Psoas muscle (tissue), 8 donors: ENCODE data around the gene MAP3K5. TPM values are rescaled to one million over a fixed set of nuclear protein-coding genes. Genes with fewer than 3 reads are reported as not detected.
"Not testable (repeated sequence)": the region's sequence is repeated elsewhere in the genome, so short reads cannot be mapped to it uniquely, and the experiment has no call there.

Source experiments
- ATAC-seq, 4 donors: fragments of 200-7000 bp; cut with Tn5 transposase; one replicate each; pipeline ENCODE4 v1.9.1; 2020; ENCODE audit warnings: moderate library complexity in 3 of 4, mild to moderate bottlenecking in 2 of 4
- DNase-seq, 2 donors: peaks; one replicate each; pipeline ENCODE4 v3.0.0-alpha.2; 2020
- H3K27ac ChIP-seq: fragments of 200-600 bp; one replicate; pipeline ENCODE4 v1.8.0; 2022
- H3K27me3 ChIP-seq, 3 donors: fragments of 200-600 bp in 1 of 3; one replicate each; pipeline versions ENCODE4 v1.6.1 to v1.8.0; 2013 to 2022; ENCODE audit warnings: low read length in 2 of 3, mild to moderate bottlenecking in 2 of 3, moderate library complexity in 1 of 3; ENCODE audit not compliant: insufficient read depth in 3 of 3
- H3K36me3 ChIP-seq, 2 donors: fragments of 200-600 bp in 1 of 2; one replicate each; pipeline versions ENCODE4 v1.6.1 to v1.8.0; 2013 to 2022; ENCODE audit warnings: low read depth in 1 of 2, mild to moderate bottlenecking in 1 of 2, moderate library complexity in 1 of 2; ENCODE audit not compliant: insufficient read depth in 1 of 2
- H3K4me1 ChIP-seq: fragments of 200-600 bp; one replicate; pipeline ENCODE4 v1.8.0; 2022
- H3K4me3 ChIP-seq: fragments of 200-600 bp; one replicate; pipeline ENCODE4 v1.8.0; 2022; ENCODE audit warnings: mild to moderate bottlenecking
- H3K9me3 ChIP-seq: fragments of 200-600 bp; one replicate; pipeline ENCODE4 v1.8.0; 2022
- WGBS, 3 donors: extraction: QIAGEN DNeasy Blood & Tissue Kit; methylation state at CpG; one replicate each; pipeline versions ENCODE4 v1.1.6 to v1.1.7; 2013; 5-methylcytosine and 5-hydroxymethylcytosine counted together
- intact Hi-C, 2 donors: fragments of 100-400 bp; cut with DNase I; formaldehyde crosslinking; loops; one replicate each; pipeline versions ENCODE4 v1.11.0 to v1.14.2; 2022
- polyA plus RNA-seq, 3 donors: library from polyadenylated mRNA; stranded (reverse); fragments of 200-250 nt; gene quantifications; one replicate each; pipeline ENCODE4 v1.2.3, GENCODE V29; 2013
- total RNA-seq, 4 donors: library from RNA; stranded (reverse); fragmentation: NEBNext Ultra II Directional in 2 of 4; extraction: Animal tissue kit (Norgen Biotek cat#: 25700) in 2 of 4; gene quantifications; one replicate each; pipeline versions ENCODE4 v1.2.1 to v1.2.4, GENCODE V29; 2021 to 2023
- TF ChIP-seq, protein P1 (sequence below): fragments of 200-600 bp; IDR thresholded peaks from one replicate; pipeline ENCODE4 v1.8.0; 2022; ENCODE audit warnings: antibody characterized with exemption
- donor health status: healthy with polysubstance abuse.
- donor health status: DM: no; HTN: no; CAD: no; lungs with moderate emphysema.
- donor health status: Bipolar disorder and iron deficiency.
- donor health status: healthy.
- donor health status: DM: yes; HTN: yes; CAD: no.
- donor health status: DM: no; HTN: no; CAD: no.
- donor health status: DM: no; HTN: no; CAD: no.
- donor health status: DM: yes; HTN: yes; CAD: no.

Gene MAP3K5
- total and polyA plus RNA-seq, 7 donors = 0.91 to 8.3 (median 3.8) TPM

GRCh38 chr6:136591617-136592016 is 200.7 kb downstream of the MAP3K5 start:
- Histone ChIP-seq H3K4me1 (peaks cover 12% of the 10 kb centered on the region), H3K4me3 (no peak overlapping the region), H3K27ac (no peak overlapping the region), H3K9me3 (no peaks in the 10 kb centered on the region), H3K27me3 (no peaks in the 10 kb centered on the region), H3K36me3 (peaks cover 0 to 30% of the 10 kb centered on the region in 2 donors)
- ATAC-seq = no peak
- intact Hi-C loops = no loop called here
- TF ChIP-seq, protein P1, sequence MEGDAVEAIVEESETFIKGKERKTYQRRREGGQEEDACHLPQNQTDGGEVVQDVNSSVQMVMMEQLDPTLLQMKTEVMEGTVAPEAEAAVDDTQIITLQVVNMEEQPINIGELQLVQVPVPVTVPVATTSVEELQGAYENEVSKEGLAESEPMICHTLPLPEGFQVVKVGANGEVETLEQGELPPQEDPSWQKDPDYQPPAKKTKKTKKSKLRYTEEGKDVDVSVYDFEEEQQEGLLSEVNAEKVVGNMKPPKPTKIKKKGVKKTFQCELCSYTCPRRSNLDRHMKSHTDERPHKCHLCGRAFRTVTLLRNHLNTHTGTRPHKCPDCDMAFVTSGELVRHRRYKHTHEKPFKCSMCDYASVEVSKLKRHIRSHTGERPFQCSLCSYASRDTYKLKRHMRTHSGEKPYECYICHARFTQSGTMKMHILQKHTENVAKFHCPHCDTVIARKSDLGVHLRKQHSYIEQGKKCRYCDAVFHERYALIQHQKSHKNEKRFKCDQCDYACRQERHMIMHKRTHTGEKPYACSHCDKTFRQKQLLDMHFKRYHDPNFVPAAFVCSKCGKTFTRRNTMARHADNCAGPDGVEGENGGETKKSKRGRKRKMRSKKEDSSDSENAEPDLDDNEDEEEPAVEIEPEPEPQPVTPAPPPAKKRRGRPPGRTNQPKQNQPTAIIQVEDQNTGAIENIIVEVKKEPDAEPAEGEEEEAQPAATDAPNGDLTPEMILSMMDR = no peak
- DNase-seq = no peak
- WGBS, 3 donors = 64 to 81% (median 72%) methylated on average over 1 of the region's 1 CpG

DNA sequence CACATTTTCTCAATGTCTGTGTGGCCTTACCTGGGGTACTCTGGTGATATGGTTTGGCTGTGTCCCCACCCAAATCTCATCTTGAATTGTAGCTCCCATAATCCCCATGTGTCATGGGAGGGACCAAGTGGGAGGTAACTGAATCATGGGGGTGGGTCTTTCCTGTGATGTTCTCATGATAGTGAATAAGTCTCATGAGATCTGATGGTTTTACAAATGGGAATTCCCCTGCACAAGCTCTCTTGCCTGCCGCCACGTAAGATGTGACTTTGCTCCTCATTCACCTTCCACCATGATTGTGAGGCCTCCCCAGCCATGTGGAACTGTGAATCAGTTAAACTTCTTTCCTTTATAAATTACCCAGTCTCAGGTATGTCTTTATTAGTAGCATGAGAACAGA is 201.4 kb downstream of the MAP3K5 start:
- DNase-seq, H3K4me3 ChIP-seq, H3K27ac ChIP-seq, H3K9me3 ChIP-seq, ATAC-seq, intact Hi-C loops, H3K27me3 ChIP-seq: not testable (repeated sequence)
- Histone ChIP-seq H3K4me1 (peaks cover 20% of the 10 kb centered on the region), H3K36me3 (peaks cover 0 to 30% of the 10 kb centered on the region in 2 donors)
- WGBS, 3 donors = 98 to 100% (median 100%) methylated on average over 2 of the region's 2 CpGs

DNA sequence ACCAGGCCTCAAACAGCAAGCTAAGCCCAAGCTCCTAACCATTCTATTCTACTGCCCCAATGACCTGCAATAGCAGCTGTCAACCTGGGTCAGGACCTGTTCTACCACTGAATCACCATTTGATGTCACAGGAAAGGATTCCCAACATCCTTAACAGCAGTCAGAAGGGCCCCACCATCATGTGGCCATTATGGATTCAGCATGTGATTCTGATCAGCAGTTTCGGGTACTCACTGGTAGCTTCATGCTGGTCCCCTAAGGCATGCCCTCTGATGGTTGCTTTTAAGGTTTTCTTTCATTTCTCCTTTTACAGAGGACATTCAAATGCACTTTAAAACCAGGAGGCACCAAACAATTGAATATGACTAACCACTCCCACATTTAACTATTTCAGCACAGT is 204.8 kb downstream of the MAP3K5 start:
- no peak for DNase-seq
- H3K27me3 ChIP-seq = no peaks in the 10 kb centered on the region
- no peak overlapping the region for H3K4me3 ChIP-seq
- no peaks in the 10 kb centered on the region for H3K9me3 ChIP-seq
- TF ChIP-seq, protein P1 = no peak
- WGBS, 3 donors = 90 to 94% (median 91%) methylated on average over 1 of the region's 1 CpG
- peaks cover 25% of the 10 kb centered on the region for H3K4me1 ChIP-seq
- peak overlapping the region; percentile 78 for H3K27ac ChIP-seq
- peaks cover 0 to 28% of the 10 kb centered on the region in 2 donors for H3K36me3 ChIP-seq
- ATAC-seq = peak in 2 of 4 donors; percentile 44 to 64
- intact Hi-C loops = loop anchor here in 1 of 2 donors (10.0 kb wide), 1 partner anchor 1057 kb away; no protein-coding TSS in a partner anchor

GRCh38 chr6:136586295-136586694 is 206.0 kb downstream of the MAP3K5 start:
- Histone ChIP-seq H3K27me3 (no peaks in the 10 kb centered on the region), H3K36me3 (peaks cover 0 to 16% of the 10 kb centered on the region in 2 donors), H3K9me3 (no peaks in the 10 kb centered on the region), H3K4me1 (peaks cover 25% of the 10 kb centered on the region), H3K27ac (peak overlapping the region; percentile 78), H3K4me3 (no peak overlapping the region)
- intact Hi-C loops = loop anchor here in 1 of 2 donors (10.0 kb wide), 1 partner anchor 1059 kb away; no protein-coding TSS in a partner anchor
- no peak for DNase-seq
- peak; percentile 66 to 92 (median 82) for ATAC-seq
- WGBS, 3 donors = 41 to 55% (median 46%) methylated on average over 4 of the region's 4 CpGs
- TF ChIP-seq, protein P1 = no peak

GRCh38 chr6:136585523-136585922 is 206.8 kb downstream of the MAP3K5 start:
- peaks cover 25% of the 10 kb centered on the region for H3K4me1 ChIP-seq
- H3K27ac ChIP-seq = peak overlapping the region; percentile 78
- H3K9me3 ChIP-seq, H3K4me3 ChIP-seq, H3K27me3 ChIP-seq, DNase-seq: not testable (repeated sequence)
- intact Hi-C loops = loop anchor here in 1 of 2 donors (10.0 kb wide), 1 partner anchor 1059 kb away; no protein-coding TSS in a partner anchor
- peak in 3 of 4 donors; percentile 57 to 72 (median 62) for ATAC-seq
- WGBS, 3 donors = 43 to 81% (median 50%) methylated on average over 2 of the region's 2 CpGs
- H3K36me3 ChIP-seq = peaks cover 0 to 12% of the 10 kb centered on the region in 2 donors

DNA sequence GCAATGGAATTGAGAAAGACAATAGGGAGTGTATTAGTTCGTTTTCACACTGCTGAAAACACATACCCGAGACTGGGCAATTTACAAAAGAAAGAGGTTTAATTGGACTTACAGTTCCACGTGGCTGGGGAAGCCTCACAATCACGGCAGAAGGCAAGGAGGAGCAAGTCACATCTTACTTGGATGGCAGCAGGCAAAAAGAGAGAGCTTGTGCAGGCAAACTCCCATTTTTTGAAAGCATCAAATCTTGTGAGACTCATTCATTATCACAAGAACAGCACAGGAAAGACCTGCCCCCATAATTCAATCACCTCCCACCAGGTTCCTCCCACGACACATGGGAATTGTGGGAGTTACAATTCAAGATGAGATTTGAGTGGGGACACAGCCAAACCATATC is 208.0 kb downstream of the MAP3K5 start:
- H3K36me3 ChIP-seq = peaks cover 0 to 16% of the 10 kb centered on the region in 2 donors
- ATAC-seq, DNase-seq, H3K9me3 ChIP-seq, H3K4me3 ChIP-seq, H3K27me3 ChIP-seq: not testable (repeated sequence)
- H3K4me1 ChIP-seq = peaks cover 25% of the 10 kb centered on the region
- intact Hi-C loops = loop anchor here in 1 of 2 donors (5.0 to 10.0 kb wide), 2 partner anchors 208 to 1061 kb away; partner anchors contain the start of gene MAP3K5
- peak overlapping the region; percentile 78 for H3K27ac ChIP-seq
- 79 to 96% (median 86%) methylated on average over 5 of the region's 5 CpGs for WGBS, 3 donors
